ENCODE results near the gene ADAM11. TPM values are rescaled to one million over a fixed set of nuclear protein-coding genes. Genes with fewer than 3 reads are reported as not detected.

ADAM11 gene
- total RNA-seq, 2 donors from 2014 or later, result 1.9 to 3.5 TPM

- Mint-ChIP-seq H3K27me3 (ENCODE audit: insufficient read depth) (peaks cover 44% of the 10 kb centered on the region), H3K36me3 (ENCODE audit: low read depth) (no peaks in the 10 kb centered on the region), H3K27ac (peak overlapping the region; percentile 52), H3K4me3 (peak overlapping the region; percentile 64), H3K4me1 (no peaks in the 10 kb centered on the region), H3K9me3 (no peaks in the 10 kb centered on the region)
- DNase-seq, result peak; percentile 100
- Histone ChIP-seq H3K27me3 (ENCODE audit: control insufficient read depth, insufficient read depth, low read length, poor library complexity, severe bottlenecking) (peaks cover 16% of the 10 kb centered on the region), H3K9ac (ENCODE audit: extremely low read depth, low read length, poor library complexity, severe bottlenecking) (no peak overlapping the region), H3K27ac (ENCODE audit: low read depth, low read length) (no peak overlapping the region), H3K4me1 (ENCODE audit: control insufficient read depth, insufficient read depth, low read length) (peaks cover 4% of the 10 kb centered on the region), H3K9me3 (ENCODE audit: control insufficient read depth, low read length) (no peaks in the 10 kb centered on the region), H3K36me3 (ENCODE audit: control insufficient read depth, insufficient read depth, low read length) (no peaks in the 10 kb centered on the region), H3K4me3 (ENCODE audit: low read length) (peak overlapping the region; percentile 77)
- 36 to 49% methylated on average over 17 to 42 of the region's 42 CpGs for WGBS, 2 experiments (ENCODE audit: insufficient coverage in 1 of 2, insufficient read length in 1 of 2)
- TF ChIP-seq CTCF (conservative IDR thresholded peaks at IDR 0.05), result peak; percentile 96
Measured at GRCh38 chr17:44774271-44775135, 15.7 kb downstream of the ADAM11 start.

GRCh38 chr17:44775136-44775837 lies 16.5 kb downstream of the ADAM11 start:
- Histone ChIP-seq H3K36me3 (ENCODE audit: control insufficient read depth, insufficient read depth, low read length) (no peaks in the 10 kb centered on the region), H3K27ac (ENCODE audit: low read depth, low read length) (no peak overlapping the region), H3K4me3 (ENCODE audit: low read length) (peak overlapping the region; percentile 77), H3K9me3 (ENCODE audit: control insufficient read depth, low read length) (no peaks in the 10 kb centered on the region), H3K27me3 (ENCODE audit: control insufficient read depth, insufficient read depth, low read length, poor library complexity, severe bottlenecking) (peaks cover 16% of the 10 kb centered on the region), H3K9ac (ENCODE audit: extremely low read depth, low read length, poor library complexity, severe bottlenecking) (no peak overlapping the region), H3K4me1 (ENCODE audit: control insufficient read depth, insufficient read depth, low read length) (peaks cover 4% of the 10 kb centered on the region)
- H3K27ac Mint-ChIP-seq, result peak overlapping the region; percentile 52
- DNase-seq, result peak; percentile 100
- H3K36me3 Mint-ChIP-seq (ENCODE audit: low read depth), result no peaks in the 10 kb centered on the region
- H3K9me3 Mint-ChIP-seq, result no peaks in the 10 kb centered on the region
- peak; percentile 6 for TF ChIP-seq CTCF (conservative IDR thresholded peaks at IDR 0.05)
- H3K4me1 Mint-ChIP-seq, result no peaks in the 10 kb centered on the region
- H3K27me3 Mint-ChIP-seq (ENCODE audit: insufficient read depth), result peaks cover 44% of the 10 kb centered on the region
- 0 to 1% methylated on average over 15 to 50 of the region's 50 CpGs for WGBS, 2 experiments (ENCODE audit: insufficient coverage in 1 of 2, insufficient read length in 1 of 2)
- H3K4me3 Mint-ChIP-seq, result peak overlapping the region; percentile 64

GRCh38 chr17:44775838-44776621 lies 17.2 kb downstream of the ADAM11 start:
- Histone ChIP-seq H3K36me3 (ENCODE audit: control insufficient read depth, insufficient read depth, low read length) (no peaks in the 10 kb centered on the region), H3K9me3 (ENCODE audit: control insufficient read depth, low read length) (no peaks in the 10 kb centered on the region), H3K9ac (ENCODE audit: extremely low read depth, low read length, poor library complexity, severe bottlenecking) (peak overlapping the region; percentile 51), H3K27ac (ENCODE audit: low read depth, low read length) (no peak overlapping the region), H3K27me3 (ENCODE audit: control insufficient read depth, insufficient read depth, low read length, poor library complexity, severe bottlenecking) (peaks cover 16% of the 10 kb centered on the region), H3K4me1 (ENCODE audit: control insufficient read depth, insufficient read depth, low read length) (peaks cover 4% of the 10 kb centered on the region), H3K4me3 (ENCODE audit: low read length) (peak overlapping the region; percentile 77)
- TF ChIP-seq CTCF (conservative IDR thresholded peaks at IDR 0.05), result no peak
- 16 to 18% methylated on average over 33 to 40 of the region's 43 CpGs for WGBS, 2 experiments (ENCODE audit: insufficient coverage in 1 of 2, insufficient read length in 1 of 2)
- Mint-ChIP-seq H3K27ac (no peak overlapping the region), H3K4me3 (peak overlapping the region; percentile 64), H3K27me3 (ENCODE audit: insufficient read depth) (peaks cover 41% of the 10 kb centered on the region), H3K4me1 (no peaks in the 10 kb centered on the region), H3K9me3 (no peaks in the 10 kb centered on the region), H3K36me3 (ENCODE audit: low read depth) (no peaks in the 10 kb centered on the region)
- DNase-seq, result no peak
